ENCODE results near the gene APBB1IP.
"Not testable (repeated sequence)": the region's sequence is repeated elsewhere in the genome, so short reads cannot be mapped to it uniquely, and the experiment has no call there.

The APBB1IP gene, protein sequence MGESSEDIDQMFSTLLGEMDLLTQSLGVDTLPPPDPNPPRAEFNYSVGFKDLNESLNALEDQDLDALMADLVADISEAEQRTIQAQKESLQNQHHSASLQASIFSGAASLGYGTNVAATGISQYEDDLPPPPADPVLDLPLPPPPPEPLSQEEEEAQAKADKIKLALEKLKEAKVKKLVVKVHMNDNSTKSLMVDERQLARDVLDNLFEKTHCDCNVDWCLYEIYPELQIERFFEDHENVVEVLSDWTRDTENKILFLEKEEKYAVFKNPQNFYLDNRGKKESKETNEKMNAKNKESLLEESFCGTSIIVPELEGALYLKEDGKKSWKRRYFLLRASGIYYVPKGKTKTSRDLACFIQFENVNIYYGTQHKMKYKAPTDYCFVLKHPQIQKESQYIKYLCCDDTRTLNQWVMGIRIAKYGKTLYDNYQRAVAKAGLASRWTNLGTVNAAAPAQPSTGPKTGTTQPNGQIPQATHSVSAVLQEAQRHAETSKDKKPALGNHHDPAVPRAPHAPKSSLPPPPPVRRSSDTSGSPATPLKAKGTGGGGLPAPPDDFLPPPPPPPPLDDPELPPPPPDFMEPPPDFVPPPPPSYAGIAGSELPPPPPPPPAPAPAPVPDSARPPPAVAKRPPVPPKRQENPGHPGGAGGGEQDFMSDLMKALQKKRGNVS

DNA sequence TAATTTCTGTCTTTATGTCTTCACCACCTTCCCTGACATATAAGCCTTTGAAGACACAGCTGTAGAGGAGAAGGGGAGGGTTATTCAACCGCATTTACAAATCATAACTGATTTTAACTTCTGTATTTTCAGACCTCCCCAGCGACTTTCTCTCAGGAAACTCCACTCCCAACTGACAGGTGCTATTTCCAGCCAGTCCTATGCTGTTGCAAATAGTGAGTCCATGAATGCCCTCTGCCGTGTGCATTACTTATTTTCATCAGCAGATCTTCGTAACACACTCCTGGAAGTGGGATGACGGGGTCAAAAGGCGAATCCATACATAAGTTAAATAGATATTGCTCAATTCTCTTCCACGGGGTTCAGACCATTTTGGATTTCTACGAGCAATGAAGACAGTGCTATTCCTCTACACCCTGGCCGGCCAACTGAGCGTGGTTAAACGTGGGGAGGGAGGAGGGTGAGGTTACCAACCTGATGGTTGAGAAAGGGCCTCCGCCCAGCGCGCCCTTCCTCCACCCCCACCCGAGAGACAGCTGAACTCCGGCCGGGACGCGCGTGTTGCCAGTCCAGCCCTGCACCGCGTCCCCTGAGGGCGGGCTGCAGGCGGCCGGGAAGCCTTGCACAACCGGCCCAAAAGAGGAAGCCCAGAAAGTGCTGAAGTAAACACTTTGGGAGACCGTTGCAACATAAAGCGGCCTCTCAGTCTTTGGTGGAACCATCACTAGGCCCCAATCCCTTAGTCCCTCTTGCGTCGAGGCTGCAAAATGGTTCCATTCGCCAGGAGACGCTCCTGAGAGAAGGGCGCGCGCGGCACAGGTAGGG is at the start of gene APBB1IP:
Gene APBB1IP, plus strand, starts transcription at position 705 of the 825 bp plus-strand sequence. CDS start 53,986 bp downstream, outside the sequence.
- peak; percentile 15 to 20 for DNase-seq (ENCODE audit: low read depth in 1 of 2, low spot score in 1 of 2)

- DNase-seq (ENCODE audit: low read depth in 1 of 2, low spot score in 1 of 2): no peak
Observed at GRCh38 chr10:26389533-26389932, 48.6 kb upstream of the APBB1IP start.

DNA sequence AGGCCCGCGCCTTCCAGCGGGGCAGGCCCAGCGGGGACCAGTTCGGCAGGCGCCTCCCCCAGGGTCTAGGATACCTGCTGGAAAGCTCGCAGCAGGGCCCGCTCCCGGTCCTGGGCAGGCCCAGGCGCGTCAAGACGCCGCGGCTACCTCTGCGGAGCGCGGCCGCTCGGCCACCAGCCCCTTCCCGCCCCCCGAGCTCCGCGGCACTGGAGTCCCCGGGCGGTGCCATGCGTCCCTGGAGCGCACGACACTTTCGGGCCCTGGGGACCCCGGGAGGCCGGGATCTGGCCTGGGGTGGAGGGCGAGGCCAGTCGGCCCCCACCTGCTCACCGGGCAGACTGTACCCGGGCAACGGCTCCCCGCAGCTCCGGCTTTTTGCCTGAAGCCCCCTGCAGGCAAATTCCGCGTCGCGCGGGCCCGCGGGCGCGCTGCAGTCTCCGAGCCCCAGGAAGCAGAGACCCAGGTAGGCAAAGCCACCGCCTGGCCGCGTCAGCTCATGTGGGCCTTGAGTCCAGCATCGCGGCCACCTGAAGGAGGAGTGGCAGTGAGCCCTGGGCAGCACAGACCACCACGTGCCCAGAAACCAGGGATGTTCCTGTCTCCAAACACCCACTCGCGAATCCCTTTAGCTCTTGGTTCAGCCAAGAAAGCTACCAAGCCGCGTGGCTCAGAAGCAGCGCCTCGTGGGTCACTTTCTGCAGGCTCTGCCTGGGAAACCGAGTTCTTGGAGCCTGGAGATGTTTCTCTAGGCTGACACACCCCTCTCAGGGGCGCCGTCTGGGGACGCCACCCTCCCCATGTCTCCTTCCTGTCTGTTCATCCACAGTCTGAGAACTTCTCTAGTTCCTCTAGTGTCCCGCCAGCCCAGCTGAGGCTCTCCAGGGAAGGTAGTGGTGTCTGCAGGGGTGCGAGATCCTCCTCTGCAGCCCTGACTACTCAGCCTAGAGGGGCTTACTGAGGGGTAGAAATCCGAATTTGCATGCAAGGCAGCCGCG is 46.1 kb upstream of the APBB1IP start:
- no peak for DNase-seq (ENCODE audit: low read depth in 1 of 2, low spot score in 1 of 2)

- not testable (repeated sequence) for DNase-seq (ENCODE audit: low read depth in 1 of 2, low spot score in 1 of 2)
Observed at GRCh38 chr10:26398353-26398752, 39.8 kb upstream of the APBB1IP start.

- DNase-seq (ENCODE audit: low read depth in 1 of 2, low spot score in 1 of 2): no peak
Observed at GRCh38 chr10:26407406-26407969, 30.7 kb upstream of the APBB1IP start.

DNA sequence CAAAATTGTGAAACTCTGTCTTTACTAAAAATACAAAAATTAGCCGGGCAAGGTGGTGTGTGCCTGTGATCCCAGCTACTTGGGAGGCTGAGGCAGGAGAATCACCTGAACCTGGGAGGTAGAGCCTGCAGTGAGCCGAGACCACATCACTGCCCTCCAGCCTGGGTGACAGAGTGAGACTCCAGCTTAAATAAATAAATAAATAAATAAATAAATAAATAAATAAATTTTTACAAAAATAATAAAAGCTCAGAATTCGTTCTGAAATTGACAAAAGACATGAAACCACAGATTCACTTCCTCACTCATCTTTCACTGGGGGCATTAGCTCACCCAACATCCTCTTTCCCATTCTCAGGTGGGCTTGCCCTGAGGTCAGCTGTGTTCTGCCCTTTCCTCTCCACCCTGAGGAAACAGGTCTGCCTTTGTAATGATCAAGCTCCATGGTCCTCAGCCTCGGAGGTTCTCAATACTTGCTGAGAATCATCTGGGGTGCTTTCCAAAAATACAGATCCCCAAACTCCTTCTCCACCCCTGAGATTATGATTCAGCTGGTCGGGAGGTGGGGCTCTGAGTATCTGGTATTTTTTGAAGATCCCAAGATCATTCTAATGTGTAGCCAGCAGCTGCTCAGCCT is 29.2 kb upstream of the APBB1IP start:
- no peak for DNase-seq (ENCODE audit: low read depth in 1 of 2, low spot score in 1 of 2)

- DNase-seq (ENCODE audit: low read depth in 1 of 2, low spot score in 1 of 2): no peak
Observed at GRCh38 chr10:26410356-26410755, 27.8 kb upstream of the APBB1IP start.

GRCh38 chr10:26412932-26413331 is 25.2 kb upstream of the APBB1IP start:
- no peak for DNase-seq (ENCODE audit: low read depth in 1 of 2, low spot score in 1 of 2)

DNA sequence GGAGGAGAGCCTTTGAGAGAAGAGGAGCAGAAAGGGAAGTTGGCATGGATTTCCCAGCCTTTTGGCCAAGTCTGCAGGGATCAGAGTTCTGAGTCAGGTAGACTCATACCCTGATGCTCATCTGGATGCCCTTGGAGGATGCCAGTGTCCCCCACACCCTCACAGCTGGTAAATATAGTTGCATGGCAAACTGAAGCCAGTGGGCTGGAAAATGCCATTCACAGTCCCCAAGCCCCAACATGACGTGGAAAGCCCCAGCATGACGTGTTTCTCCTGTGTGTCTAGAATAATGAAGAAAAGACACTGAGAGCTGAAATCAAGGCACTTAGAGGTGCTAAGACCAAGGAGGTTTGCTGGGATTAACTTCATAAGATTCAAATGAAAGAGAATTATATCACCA is 24.8 kb upstream of the APBB1IP start:
- DNase-seq (ENCODE audit: low read depth in 1 of 2, low spot score in 1 of 2): no peak

GRCh38 chr10:26417136-26417535 is 21.0 kb upstream of the APBB1IP start:
- DNase-seq (ENCODE audit: low read depth in 1 of 2, low spot score in 1 of 2): no peak

DNA sequence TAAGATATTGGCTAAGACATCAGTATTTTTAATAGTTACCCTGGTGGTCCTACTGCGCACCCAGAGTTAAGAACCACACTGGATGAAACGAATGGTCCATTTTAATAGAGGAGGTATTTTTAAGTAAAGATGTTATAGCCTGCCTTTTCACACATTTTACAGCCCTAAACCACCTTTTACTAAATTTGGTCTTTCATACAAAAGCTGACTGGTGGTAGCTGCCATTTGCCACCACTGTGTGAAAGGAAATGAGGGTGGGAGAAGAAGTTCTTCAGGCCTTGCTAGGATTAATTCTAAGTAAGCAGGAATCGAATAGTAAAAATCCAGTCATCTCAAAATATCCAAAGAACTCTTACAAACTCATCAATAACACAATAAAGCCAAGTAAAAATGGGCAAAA is 15.2 kb upstream of the APBB1IP start:
- no peak for DNase-seq (ENCODE audit: low read depth in 1 of 2, low spot score in 1 of 2)

DNA sequence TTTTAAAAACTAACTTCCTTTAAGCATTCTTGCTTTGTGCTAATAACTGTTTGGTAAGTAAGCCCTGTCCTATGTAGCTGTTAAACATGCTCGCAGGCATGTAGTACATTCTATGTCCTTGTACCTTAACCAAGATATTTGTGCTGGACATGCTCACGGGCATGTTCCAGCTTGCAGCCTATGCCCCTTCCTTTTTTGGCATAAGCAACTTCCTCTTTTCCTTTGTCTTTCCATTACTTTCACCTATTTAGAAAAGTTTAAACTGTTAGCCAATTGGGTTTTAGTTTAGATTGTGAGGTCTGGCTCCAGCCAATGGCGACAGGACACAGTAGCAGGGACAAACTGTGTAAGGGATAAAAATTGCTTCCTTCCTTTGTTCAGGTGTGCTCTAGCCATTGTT is 14.4 kb upstream of the APBB1IP start:
- DNase-seq (ENCODE audit: low read depth in 1 of 2, low spot score in 1 of 2): no peak

- DNase-seq (ENCODE audit: low read depth in 1 of 2, low spot score in 1 of 2): no peak
Observed at GRCh38 chr10:26430641-26431163, 7.4 kb upstream of the APBB1IP start.

- no peak for DNase-seq (ENCODE audit: low read depth in 1 of 2, low spot score in 1 of 2)
Observed at GRCh38 chr10:26432938-26433337, 5.2 kb upstream of the APBB1IP start.

DNA sequence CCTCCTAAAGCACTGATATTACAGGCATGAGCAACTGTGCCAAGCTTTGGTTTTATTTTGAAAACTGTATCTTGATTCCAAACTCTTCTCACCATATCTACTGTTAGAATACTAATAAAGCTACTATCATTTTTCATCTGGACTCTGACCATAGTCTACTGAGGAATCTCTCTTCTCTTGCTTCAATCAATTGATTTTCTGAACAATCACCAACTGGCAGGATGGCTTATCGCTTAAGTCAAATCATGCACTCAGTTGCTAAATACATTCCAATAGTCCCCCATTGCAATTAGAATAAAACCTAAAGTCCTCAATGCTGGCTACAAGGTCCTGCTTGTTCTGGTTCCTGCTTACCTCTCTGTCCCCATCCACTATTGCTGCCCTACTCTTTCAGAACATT is 2.3 kb upstream of the APBB1IP start:
- DNase-seq (ENCODE audit: low read depth in 1 of 2, low spot score in 1 of 2): no peak

DNA sequence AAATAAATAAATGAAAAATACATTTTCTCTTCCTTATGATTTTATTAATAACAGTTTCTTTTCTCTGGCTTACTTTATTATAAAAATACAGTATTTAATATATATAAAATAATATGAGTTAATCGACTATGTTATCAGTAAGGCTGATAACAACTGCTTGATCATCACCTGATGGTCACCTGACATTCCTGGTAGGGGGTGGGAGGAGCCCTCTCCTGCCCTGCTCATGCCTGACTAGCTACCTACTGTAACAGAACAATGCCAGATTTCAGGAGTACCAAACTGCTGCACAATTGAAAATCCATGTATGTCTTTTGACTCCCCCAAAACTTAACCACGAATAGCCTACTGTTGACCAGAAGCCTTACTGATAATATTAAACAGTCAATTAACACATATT is 1.3 kb upstream of the APBB1IP start:
- DNase-seq (ENCODE audit: low read depth in 1 of 2, low spot score in 1 of 2): no peak

DNA sequence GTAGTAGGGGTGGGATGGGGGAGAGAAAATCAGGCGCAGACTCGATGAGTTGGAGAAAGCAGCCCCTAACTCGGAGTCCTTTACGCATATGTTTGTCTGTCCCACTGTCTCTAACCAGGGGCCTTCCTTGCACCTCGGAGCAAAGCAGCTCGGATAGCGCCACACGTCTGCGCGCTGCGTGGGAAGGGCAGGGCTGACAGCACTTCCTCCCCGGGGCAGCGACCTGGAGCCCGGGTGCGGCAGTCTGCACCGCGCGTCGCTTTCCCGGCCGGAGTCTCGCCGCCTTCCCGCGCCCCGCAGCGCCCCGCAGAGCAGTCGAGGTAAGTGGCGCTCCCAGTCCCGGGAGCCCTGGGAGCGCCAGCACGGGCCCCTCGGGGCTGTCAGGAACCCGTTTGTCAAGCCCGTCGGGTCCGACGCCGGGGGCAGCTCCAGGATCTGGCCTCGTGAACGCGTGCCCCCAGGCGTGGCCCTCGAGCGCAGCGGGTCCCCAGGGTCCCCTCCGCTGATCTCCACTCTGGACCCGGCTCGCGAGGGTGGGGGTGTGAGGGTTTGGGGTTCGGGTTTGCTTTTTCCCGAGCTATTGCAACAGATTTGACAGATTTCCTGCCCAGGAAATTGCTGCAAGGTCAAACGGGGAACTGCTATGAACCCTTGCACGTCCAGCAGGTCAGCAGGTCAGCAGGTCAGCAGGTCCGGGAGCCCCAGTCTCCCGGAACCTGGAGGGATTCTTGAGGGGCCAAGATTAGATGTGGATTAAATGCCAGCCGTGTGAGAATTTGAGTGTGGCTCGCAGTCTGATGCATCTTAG is 597 bp downstream of the APBB1IP start:
- DNase-seq (ENCODE audit: low read depth in 1 of 2, low spot score in 1 of 2): peak; percentile 54 to 59

DNA sequence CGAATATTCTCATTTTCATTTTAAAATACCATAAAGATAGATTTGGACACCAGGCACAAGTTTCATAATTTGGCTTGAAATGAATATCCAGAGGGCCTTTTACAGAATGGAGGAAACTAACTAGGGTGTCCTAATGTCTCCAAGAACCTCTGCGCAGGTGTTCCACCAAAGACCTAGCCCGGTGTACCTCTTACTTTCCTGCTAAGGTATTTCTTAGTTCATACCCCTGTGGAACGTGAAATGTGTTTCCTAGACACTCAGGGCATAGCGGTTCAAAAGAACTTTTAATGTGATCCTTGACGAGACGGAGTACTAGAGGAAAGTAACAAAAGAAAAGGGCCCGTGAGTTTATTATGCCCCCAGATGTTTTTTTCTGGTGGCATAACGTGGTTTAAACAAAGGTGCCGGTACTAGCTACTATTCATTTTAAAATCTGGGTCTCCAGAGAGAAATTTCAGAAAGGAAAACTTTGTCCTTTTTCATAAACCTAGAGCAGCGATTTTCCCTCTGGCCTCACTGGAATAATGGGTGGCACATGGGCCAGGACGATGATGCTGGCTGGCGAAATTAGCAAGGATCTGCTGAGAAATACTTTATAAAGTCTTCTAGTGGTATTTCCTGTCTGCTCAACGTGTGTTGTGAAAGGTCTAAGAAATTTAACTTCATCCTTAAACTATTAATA is 1.4 kb downstream of the APBB1IP start:
- DNase-seq (ENCODE audit: low read depth in 1 of 2, low spot score in 1 of 2): no peak

Data from stimulated activated CD4-positive, alpha-beta T cell treated with anti-CD3 and anti-CD28 coated beads, Interleukin-15, amount 100 ng/mL, for 1 hour (primary cell).